Coronary artery (tissue), 2 donors: ENCODE results near the gene TTC8.
"Not testable (repeated sequence)": the region's sequence is repeated elsewhere in the genome, so short reads cannot be mapped to it uniquely, and the experiment has no call there.

ENCODE experiments used
- DNase-seq: peaks from one replicate; pipeline ENCODE4 v3.0.0-alpha.2; 2017; ENCODE audit warnings: low spot score
- H3K27ac ChIP-seq, 2 donors: fragments of 200-600 bp; sonication (generic); one replicate each; pipeline ENCODE4 v1.5.1; 2016 to 2019
- H3K4me3 ChIP-seq: fragments of 200-600 bp; sonication (generic); 2 replicates; pipeline ENCODE4 v1.5.1; 2016; ENCODE audit warnings: mild to moderate bottlenecking, moderate library complexity
- TF ChIP-seq, protein P1 (sequence below): fragments of 200-600 bp; sonication (generic); IDR thresholded peaks from one replicate; pipeline ENCODE4 v1.5.1; 2019; ENCODE audit warnings: antibody characterized with exemption

Gene TTC8

GRCh38 chr14:88848571-88848970, 24.1 kb downstream of the TTC8 start:
- DNase-seq: no peak
- H3K27ac ChIP-seq: no peak overlapping the region
- TF ChIP-seq, protein P1, sequence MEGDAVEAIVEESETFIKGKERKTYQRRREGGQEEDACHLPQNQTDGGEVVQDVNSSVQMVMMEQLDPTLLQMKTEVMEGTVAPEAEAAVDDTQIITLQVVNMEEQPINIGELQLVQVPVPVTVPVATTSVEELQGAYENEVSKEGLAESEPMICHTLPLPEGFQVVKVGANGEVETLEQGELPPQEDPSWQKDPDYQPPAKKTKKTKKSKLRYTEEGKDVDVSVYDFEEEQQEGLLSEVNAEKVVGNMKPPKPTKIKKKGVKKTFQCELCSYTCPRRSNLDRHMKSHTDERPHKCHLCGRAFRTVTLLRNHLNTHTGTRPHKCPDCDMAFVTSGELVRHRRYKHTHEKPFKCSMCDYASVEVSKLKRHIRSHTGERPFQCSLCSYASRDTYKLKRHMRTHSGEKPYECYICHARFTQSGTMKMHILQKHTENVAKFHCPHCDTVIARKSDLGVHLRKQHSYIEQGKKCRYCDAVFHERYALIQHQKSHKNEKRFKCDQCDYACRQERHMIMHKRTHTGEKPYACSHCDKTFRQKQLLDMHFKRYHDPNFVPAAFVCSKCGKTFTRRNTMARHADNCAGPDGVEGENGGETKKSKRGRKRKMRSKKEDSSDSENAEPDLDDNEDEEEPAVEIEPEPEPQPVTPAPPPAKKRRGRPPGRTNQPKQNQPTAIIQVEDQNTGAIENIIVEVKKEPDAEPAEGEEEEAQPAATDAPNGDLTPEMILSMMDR: no peak
- H3K4me3 ChIP-seq: no peak overlapping the region

GRCh38 chr14:88849716-88850115, 25.3 kb downstream of the TTC8 start:
- TF ChIP-seq, protein P1: no peak
- DNase-seq: no peak
- H3K4me3 ChIP-seq: no peak overlapping the region
- H3K27ac ChIP-seq: no peak overlapping the region

- Histone ChIP-seq H3K27ac (no peak overlapping the region), H3K4me3 (no peak overlapping the region)
- TF ChIP-seq, protein P1: no peak
- no peak for DNase-seq
Observed at GRCh38 chr14:88851587-88851986, 27.1 kb downstream of the TTC8 start.

GRCh38 chr14:88852632-88853031, 28.2 kb downstream of the TTC8 start:
- DNase-seq: no peak
- Histone ChIP-seq H3K4me3 (no peak overlapping the region), H3K27ac (no peak overlapping the region)
- TF ChIP-seq, protein P1: no peak

- Histone ChIP-seq H3K4me3 (no peak overlapping the region), H3K27ac (no peak overlapping the region)
- DNase-seq: no peak
- TF ChIP-seq, protein P1: no peak
Observed at GRCh38 chr14:88853129-88853528, 28.7 kb downstream of the TTC8 start.

GRCh38 chr14:88856786-88857366, 32.4 kb downstream of the TTC8 start:
- Histone ChIP-seq H3K4me3 (no peak overlapping the region), H3K27ac (no peak overlapping the region)
- TF ChIP-seq, protein P1: no peak
- DNase-seq: no peak

DNA sequence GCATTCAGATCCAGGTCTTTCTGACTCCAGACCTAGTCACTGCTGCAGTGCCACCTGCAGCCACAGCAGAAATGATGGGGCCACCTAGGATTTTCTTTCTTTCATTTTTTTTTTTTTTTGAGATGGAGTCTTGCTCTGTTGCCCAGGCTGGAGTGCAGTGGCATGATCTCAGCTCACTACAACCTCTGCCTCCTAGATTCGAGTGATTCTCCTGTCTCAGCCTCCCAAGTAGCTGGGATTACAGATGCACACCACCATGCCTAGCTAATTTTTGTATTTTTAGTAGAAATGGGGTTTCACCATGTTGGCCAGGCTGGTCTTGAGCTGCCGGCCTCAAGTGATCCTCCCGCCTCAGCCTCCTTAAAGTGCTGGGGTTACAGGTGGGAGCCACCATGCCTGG, 33.4 kb downstream of the TTC8 start:
- not testable (repeated sequence) for H3K4me3 ChIP-seq, H3K27ac ChIP-seq, DNase-seq

- DNase-seq, H3K27ac ChIP-seq: not testable (repeated sequence)
Observed at GRCh38 chr14:88859118-88859517, 34.7 kb downstream of the TTC8 start.

More at GRCh38 chr14:88859118-88859517, 34.7 kb downstream of the TTC8 start:
- H3K4me3 ChIP-seq: not testable (repeated sequence)
